Left hindlimb (tissue), 1 donor: ENCODE measurements around the gene CEBPZOS.

Experiments used
- DNase-seq: peaks from one replicate; pipeline ENCODE4 v3.0.0-alpha.2; 2018

The CEBPZOS gene

GRCh38 chr2:37244017-37244416, 47.7 kb downstream of the CEBPZOS start:
- no peak for DNase-seq

- DNase-seq: no peak
Measured at GRCh38 chr2:37244755-37245154, 48.5 kb downstream of the CEBPZOS start.

GRCh38 chr2:37246205-37246604, 49.9 kb downstream of the CEBPZOS start:
- no peak for DNase-seq

GRCh38 chr2:37250869-37251740, 54.8 kb downstream of the CEBPZOS start:
- DNase-seq: no peak
